CD4-positive, alpha-beta T cell treated with Interleukin-15 for 1 hour (primary cell): ENCODE data around the gene SEC23B.

Experiments used
- DNase-seq: peaks from one replicate; pipeline ENCODE4 v3.0.0-alpha.2; 2020

The SEC23B gene

DNA sequence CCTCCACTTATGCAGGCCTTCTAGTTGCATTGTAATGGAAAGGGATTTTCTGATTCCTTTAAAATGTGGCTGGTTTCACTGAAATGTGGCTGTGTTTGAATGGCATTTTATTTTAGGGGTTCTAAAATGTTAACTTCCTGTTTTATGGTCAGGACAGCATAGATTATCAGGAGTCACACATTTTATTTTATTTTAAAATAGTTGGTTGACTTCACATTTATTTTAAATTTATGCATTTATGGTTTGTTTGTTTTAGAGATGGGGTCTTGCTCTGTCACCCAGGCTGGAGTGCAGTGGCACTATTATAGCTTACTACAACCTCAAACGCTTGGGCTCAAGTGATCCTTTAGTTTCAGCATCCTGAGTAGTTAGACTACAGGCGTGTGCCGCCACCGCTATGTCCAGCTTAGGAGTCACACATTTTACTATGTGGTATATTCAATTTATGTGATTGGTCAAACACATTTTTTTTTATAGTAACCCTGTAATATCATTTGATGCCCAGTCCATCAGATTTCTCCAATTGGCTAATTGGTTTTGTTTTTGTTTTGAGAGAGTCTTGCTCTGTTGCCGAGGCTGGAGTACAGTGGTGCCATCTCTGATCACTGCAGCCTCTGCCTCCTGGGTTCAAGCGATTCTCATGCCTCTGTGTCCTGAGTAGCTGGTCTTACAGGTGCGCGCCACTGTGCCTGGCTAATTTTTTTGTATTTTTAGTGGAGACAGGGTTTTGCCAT, 82.4 kb downstream of the SEC23B start:
- DNase-seq, result no peak

GRCh38 chr20:18596270-18596669, 88.5 kb downstream of the SEC23B start:
- no peak for DNase-seq

GRCh38 chr20:18609741-18610140, 102.0 kb downstream of the SEC23B start:
- no peak for DNase-seq
